Body of pancreas (tissue), 4 donors: ENCODE measurements around the gene HES7.

Source experiments
- POLR2A ChIP-seq, 3 donors: fragments of 450-650 bp; IDR thresholded peaks; one replicate each; pipeline ENCODE4 v1.6.1; 2016; ENCODE audit warnings: antibody characterized with exemption in 3 of 3, mild to moderate bottlenecking in 2 of 3
- TF ChIP-seq, protein P1 (sequence below), 7 experiments: fragments of 450-650 bp in 4 of 7; fragments of 200-600 bp in 3 of 7; sonication (generic) in 3 of 7; IDR thresholded peaks; one replicate each; pipeline ENCODE4 v1.5.1; 2016 to 2019; ENCODE audit warnings: antibody characterized with exemption in 7 of 7

DNA sequence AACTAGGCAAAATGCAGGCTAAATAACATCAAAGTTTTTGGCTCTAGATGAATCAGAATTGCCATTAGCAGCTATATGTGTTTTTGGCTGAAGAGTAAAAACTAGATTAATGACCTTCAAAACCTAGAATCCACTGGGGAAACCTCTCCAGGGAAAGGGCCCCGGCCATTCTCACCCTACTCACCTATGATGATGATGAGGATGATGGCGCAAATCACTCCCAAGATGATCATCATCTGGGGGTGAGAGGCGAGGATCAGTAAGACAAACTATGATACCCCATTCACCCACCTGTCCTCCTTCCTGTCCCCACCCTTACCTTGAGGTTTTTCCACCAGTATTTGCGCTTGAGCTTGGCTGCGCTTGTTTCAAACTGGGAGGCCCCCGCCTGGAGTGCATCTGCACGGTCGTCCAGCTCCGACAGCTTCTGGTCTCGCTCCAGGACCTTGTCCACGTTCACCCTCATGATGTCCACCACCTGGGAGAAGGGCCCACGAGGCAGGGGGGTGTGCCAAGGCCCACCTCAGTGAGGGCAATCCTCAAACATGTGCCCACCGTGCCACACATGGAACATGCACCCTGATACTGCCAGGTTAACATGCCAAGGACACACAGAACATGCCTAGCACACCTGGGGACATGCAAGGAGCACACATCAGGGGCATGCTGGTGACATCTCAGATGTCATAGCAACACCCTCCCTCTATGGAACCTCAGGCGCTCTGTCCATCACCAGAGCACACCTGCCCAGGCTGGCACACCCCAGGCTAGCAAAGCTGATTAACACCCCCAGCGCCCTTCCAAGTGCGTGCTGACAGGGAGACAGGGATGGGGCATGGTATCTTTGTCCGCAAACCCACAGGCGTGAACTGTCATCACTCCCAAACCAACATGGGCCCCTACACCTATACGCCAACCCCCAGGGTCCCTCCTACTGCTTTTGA is 37.7 kb upstream of the HES7 start:
- TF ChIP-seq, protein P1, sequence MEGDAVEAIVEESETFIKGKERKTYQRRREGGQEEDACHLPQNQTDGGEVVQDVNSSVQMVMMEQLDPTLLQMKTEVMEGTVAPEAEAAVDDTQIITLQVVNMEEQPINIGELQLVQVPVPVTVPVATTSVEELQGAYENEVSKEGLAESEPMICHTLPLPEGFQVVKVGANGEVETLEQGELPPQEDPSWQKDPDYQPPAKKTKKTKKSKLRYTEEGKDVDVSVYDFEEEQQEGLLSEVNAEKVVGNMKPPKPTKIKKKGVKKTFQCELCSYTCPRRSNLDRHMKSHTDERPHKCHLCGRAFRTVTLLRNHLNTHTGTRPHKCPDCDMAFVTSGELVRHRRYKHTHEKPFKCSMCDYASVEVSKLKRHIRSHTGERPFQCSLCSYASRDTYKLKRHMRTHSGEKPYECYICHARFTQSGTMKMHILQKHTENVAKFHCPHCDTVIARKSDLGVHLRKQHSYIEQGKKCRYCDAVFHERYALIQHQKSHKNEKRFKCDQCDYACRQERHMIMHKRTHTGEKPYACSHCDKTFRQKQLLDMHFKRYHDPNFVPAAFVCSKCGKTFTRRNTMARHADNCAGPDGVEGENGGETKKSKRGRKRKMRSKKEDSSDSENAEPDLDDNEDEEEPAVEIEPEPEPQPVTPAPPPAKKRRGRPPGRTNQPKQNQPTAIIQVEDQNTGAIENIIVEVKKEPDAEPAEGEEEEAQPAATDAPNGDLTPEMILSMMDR (IDR thresholded peaks at IDR 0.05) = no peak
- no peak for TF ChIP-seq POLR2A (IDR thresholded peaks at IDR 0.05)
